ENCODE results near the gene MED27.

DNA sequence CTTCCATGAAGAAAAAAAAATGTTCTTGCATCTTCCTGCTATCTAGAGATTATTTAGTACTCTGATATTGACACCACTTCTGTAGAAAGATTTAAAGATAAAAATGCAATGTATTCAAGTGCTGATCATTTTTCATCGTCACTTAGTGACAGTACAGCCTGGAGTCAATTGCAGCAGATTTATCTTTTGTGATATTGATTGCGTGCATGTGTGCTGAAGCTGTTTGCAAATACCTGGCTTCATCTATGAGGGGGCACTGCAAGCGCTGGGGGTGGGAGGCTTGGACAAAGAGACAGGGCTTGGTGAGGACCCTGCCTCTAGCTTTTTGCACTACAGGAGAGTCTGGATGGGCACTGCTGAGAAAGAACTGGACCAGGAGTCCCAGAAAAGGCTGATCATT, 38.0 kb upstream of the MED27 start:
- TF ChIP-seq YY1 (IDR thresholded peaks at IDR 0.05; ENCODE audit: insufficient read depth, insufficient read length) (no peak), SUZ12 (IDR thresholded peaks at IDR 0.05; ENCODE audit: extremely low read depth, insufficient read depth, insufficient read length) (no peak), ZNF274 (IDR thresholded peaks at IDR 0.05; ENCODE audit: low read depth, low read length) (no peak)

Measured in NT2/D1 (cell line).